ENCODE data around the gene MAU2. TPM values are rescaled to one million over a fixed set of nuclear protein-coding genes. Genes with fewer than 3 reads are reported as not detected.

The MAU2 gene
- polyA plus RNA-seq, 1 experiment: 14.7 TPM

DNA sequence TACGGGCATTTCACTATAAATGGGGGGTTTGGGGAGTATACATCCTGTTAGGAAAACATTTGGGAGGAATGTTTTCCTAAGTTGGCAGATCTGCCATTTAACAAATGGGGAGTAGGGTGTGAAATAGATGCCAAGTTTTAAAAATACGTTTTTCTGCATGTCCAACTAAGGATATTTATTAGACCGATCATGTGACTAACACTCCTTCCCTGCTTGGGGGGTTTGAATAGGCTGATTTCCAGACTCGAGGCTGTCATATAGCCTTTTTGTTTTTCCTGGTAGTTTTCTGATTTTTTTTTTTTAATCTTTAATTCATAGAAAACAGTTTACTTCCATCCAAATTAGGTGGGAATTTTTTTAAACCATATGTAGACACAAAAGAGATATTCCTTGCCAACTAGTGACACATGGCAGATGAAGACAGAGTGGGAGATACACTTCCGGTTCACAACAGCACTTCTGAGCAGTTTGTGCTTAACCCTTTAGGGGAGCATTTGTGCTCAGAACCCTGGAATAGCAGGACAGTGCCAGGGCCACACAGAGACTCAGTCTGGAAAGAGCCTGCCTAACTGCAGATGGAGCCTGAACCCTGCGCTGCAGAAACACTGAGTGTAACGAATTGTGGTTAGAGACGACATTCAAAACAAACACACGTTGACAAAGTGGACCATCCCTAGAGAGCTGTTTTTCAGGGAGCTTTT is 79.3 kb downstream of the MAU2 start:
- Histone ChIP-seq H3K27me3 (ENCODE audit: control insufficient read depth, insufficient read depth, low read length) (no peaks in the 10 kb centered on the region), H3K27ac (ENCODE audit: low read depth, low read length) (no peak overlapping the region), H3K4me3 (ENCODE audit: low read depth, low read length) (no peak overlapping the region), H3K9me3 (ENCODE audit: control insufficient read depth, insufficient read depth, low read length) (no peaks in the 10 kb centered on the region)
- ChIA-PET CTCF (interaction anchor here (1.2 kb wide), 1 partner anchor 90 kb away, joined by 3 read pairs; no protein-coding TSS in a partner anchor), POLR2A (no interaction called here)
- TF ChIP-seq, protein P1, sequence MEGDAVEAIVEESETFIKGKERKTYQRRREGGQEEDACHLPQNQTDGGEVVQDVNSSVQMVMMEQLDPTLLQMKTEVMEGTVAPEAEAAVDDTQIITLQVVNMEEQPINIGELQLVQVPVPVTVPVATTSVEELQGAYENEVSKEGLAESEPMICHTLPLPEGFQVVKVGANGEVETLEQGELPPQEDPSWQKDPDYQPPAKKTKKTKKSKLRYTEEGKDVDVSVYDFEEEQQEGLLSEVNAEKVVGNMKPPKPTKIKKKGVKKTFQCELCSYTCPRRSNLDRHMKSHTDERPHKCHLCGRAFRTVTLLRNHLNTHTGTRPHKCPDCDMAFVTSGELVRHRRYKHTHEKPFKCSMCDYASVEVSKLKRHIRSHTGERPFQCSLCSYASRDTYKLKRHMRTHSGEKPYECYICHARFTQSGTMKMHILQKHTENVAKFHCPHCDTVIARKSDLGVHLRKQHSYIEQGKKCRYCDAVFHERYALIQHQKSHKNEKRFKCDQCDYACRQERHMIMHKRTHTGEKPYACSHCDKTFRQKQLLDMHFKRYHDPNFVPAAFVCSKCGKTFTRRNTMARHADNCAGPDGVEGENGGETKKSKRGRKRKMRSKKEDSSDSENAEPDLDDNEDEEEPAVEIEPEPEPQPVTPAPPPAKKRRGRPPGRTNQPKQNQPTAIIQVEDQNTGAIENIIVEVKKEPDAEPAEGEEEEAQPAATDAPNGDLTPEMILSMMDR (IDR thresholded peaks at IDR 0.05; ENCODE audit: low read depth, low read length): no peak
- DNase-seq (ENCODE audit: low read depth, low spot score): no peak

DNA sequence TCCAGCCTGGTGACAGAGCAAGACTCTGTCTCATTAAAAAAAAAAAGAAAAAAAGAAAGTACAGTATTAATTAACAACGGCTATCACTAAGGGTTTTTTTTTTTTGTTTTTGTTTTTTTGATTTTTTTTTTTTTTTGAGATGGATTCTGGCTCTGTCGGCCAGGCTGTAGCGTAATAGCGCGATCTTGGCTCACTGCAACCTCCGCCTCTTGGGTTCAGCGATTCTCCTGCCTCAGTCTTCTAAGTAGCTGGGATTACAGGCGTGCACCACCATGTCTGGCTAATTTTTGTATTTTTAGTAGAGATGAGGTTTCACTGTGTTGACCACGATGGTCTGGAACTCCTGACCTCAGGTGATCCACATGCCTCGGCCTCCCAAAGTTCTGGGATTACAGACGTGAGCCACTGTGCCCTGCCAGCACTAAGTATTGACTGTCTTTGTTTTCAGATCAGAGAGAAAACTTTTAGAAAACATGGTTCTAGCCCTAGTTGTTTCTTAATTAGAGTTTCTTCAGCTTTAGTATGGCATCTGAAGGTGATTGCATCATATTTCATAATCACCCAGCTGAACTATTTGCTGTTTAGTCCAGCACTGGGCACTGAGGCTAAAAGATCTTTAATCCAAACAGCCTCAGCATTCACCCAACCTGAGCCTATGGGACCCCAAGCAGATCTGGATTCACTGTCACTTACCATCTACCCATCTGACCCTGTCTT is 82.2 kb downstream of the MAU2 start:
- no peak for DNase-seq (ENCODE audit: low read depth, low spot score)
- Histone ChIP-seq H3K27ac (ENCODE audit: low read depth, low read length) (peak overlapping the region; percentile 11), H3K9me3 (ENCODE audit: control insufficient read depth, insufficient read depth, low read length) (no peaks in the 10 kb centered on the region), H3K4me3 (ENCODE audit: low read depth, low read length) (no peak overlapping the region), H3K27me3 (ENCODE audit: control insufficient read depth, insufficient read depth, low read length) (no peaks in the 10 kb centered on the region)
- ChIA-PET POLR2A (interaction anchor here (0.9 kb wide), 1 partner anchor 18 kb away, joined by 3 read pairs; no protein-coding TSS in a partner anchor), CTCF (interaction anchor here (1.3 to 6.0 kb wide), 2 partner anchors 17 to 88 kb away, joined by 3 to 26 read pairs; no protein-coding TSS in a partner anchor)
- TF ChIP-seq, protein P1 (IDR thresholded peaks at IDR 0.05; ENCODE audit: low read depth, low read length): no peak

DNA sequence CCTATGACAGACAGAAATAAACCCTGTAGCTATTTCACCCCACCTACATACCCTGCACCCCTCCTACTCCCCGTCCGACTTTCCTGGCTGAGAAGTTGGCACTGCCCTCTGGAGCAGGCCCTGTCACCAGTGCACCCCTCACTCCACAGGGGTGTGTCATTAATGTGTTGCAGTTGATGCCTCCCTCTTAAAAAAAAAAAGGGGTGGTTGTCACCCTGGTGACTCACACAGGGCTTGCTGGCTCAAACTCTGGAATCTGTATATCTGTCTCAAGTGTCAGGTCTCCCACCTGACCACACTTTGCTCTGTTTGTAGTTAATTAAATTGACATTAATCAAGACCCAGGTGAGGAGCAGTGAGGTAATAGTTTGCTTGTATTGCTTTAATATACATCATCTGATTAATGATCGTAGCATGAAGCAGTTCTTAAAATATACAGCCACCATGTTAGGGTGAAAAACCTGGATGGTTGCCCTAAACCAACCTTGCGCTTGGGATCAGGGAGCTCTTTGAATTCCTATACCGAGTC is 82.8 kb downstream of the MAU2 start:
- Histone ChIP-seq H3K27me3 (ENCODE audit: control insufficient read depth, insufficient read depth, low read length) (no peaks in the 10 kb centered on the region), H3K4me3 (ENCODE audit: low read depth, low read length) (no peak overlapping the region), H3K9me3 (ENCODE audit: control insufficient read depth, insufficient read depth, low read length) (no peaks in the 10 kb centered on the region), H3K27ac (ENCODE audit: low read depth, low read length) (peak overlapping the region; percentile 11)
- ChIA-PET CTCF (interaction anchor here (1.3 to 6.0 kb wide), 2 partner anchors 18 to 87 kb away, joined by 3 to 26 read pairs; no protein-coding TSS in a partner anchor), POLR2A (interaction anchor here (0.9 kb wide), 1 partner anchor 18 kb away, joined by 3 read pairs; no protein-coding TSS in a partner anchor)
- DNase-seq (ENCODE audit: low read depth, low spot score): no peak
- TF ChIP-seq, protein P1 (IDR thresholded peaks at IDR 0.05; ENCODE audit: low read depth, low read length): no peak

DNA sequence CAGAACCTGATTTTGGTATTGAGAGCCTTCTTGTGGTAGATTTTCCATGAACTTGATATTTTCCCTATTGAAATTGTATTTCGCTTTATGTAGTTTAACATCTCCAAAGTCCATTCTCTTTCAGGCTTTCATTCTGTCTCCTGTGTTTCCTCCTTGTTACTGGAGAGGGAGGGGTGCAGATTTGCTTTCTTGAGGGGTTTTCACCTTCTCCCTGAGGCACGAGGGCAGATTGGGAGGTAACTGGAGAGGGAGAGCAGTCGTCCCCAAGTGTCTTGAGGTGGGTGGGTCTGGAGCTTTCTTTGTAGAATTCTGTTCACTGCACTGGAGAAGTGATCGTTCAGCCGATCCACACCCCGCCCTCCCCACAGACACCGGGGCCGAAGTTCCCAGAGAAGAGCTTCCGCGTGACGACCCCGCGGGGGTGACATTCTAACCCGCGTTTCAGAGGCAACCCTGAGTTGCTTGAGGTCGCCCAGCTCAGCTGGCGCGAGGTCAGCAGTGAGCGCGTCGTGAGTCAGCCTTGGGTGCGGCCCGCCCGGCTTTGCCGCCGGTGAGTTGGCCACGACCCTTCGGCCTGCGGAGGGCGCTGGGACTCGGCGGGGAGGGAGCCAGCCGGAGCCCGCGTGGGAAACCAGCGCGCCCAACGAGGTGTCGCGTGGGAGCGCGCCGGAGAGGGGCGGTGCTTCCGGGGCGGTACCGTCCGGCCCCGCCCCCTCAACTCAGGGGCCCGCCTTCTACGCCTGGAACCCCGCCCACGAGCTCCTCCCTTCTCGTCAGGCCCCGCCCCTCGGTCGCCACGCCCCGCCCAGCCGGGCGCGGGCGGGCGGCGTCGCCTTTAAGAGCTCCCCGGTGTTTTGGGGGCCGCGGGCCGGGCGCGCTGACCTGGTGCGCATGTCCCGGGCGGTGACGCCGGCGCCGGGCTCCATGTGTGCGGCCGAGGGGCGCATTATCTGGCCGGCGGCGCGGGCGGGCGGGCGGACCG is 84.5 kb downstream of the MAU2 start, which contains the start of gene GATAD2A:
GATAD2A (plus strand) TSS at position 797 of the 982 bp plus-strand sequence. CDS start 59,671 bp downstream, outside the sequence.
- DNase-seq (ENCODE audit: low read depth, low spot score): peak; percentile 79
- POLR2A ChIA-PET: interaction anchor here (0.6 to 1.5 kb wide), 12 partner anchors 10 to 848 kb away, joined by 3 to 11 read pairs (median 3); partner anchors contain the start of gene KXD1
- TF ChIP-seq, protein P1 (IDR thresholded peaks at IDR 0.05; ENCODE audit: low read depth, low read length): peak; percentile 15; the same call in 1 of the 2 replicates
- H3K4me3 ChIP-seq (ENCODE audit: low read depth, low read length): peak within 1 kb of the TSS; percentile 71
- H3K9me3 ChIP-seq (ENCODE audit: control insufficient read depth, insufficient read depth, low read length): no peaks in the 10 kb centered on the region
- peak within 1 kb of the TSS; percentile 88 for H3K27ac ChIP-seq (ENCODE audit: low read depth, low read length)
- CTCF ChIA-PET: interaction anchor here (0.5 to 6.0 kb wide), 8 partner anchors 20 to 210 kb away, joined by 3 to 26 read pairs (median 3); partner anchors contain the start of gene NDUFA13
- no peaks in the 10 kb centered on the region for H3K27me3 ChIP-seq (ENCODE audit: control insufficient read depth, insufficient read depth, low read length)

Data from AG04450 (cell line).